Activated naive CD4-positive, alpha-beta T cell treated with Interleukin-2 at 50 U/mL for 16 hours (primary cell): ENCODE measurements around the gene PAX5.

Experiments
- DNase-seq: peaks from one replicate; pipeline ENCODE4 v3.0.0-alpha.2; 2020

Gene PAX5

DNA sequence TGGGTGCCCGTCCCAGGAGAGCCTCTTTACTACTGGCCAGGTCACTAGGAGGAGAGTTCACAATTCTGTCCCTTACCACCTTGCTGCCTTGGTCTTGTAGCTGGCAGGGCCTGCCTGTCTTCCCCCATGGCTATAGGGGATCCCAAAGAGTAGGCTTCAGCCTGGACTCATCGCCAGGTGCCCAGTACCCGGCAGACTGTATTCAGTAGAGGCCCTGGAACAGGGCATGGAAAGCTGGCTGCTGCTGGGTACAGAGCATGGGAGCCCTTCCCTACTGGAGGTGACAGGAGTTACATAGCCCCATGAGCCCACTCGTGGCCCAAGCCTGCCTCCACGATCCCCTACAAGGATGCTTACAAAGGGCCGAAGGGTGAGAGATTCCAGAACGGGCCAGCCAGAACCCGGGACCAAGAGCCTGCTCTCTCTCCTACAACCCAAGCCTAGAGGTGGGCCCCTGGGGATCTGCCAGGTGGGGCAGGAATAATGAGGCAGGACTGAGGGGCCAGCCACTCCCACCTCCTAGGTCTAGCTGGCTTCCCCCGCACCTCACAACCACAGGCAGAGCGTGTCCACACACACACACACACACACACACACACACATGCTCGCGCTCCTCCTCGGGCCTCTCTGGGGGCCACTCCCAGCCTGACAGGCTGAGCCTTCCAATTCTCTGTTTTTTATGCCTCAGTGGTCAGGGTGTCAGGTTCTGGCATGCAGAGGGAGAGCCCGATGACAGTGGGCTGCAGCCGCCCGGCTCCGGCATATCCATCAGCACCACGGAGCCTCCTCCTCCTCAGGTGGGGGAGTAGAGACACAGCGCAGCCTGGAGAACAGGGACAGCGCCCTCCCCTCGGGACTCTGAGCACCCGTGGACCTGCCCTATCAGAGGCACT, 186.0 kb downstream of the PAX5 start:
- no peak for DNase-seq

GRCh38 chr9:36846621-36847020, 187.4 kb downstream of the PAX5 start:
- no peak for DNase-seq

- DNase-seq, result no peak
Measured at GRCh38 chr9:36845844-36846243, 188.2 kb downstream of the PAX5 start.

- no peak for DNase-seq
Measured at GRCh38 chr9:36844961-36845360, 189.1 kb downstream of the PAX5 start.

DNA sequence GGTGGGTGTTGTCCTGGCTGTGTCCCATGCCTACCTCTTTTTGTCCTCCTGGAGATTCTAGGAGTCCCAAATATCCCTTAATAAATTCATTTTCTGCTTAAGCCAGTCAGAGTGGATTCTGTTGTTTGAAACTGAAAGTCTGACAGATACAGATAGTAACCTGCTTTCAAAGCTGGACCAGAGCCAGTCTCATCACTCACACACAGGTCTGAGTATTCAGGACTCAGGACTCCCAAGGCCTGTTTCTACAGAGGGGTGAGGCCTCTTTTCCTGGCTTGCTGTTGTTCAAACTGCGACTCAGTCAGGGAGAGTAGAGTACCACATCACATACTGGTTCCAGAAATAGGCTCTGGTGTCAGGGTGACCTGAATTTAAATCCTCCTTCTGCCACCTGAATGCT, 190.1 kb downstream of the PAX5 start:
- DNase-seq, result no peak

- no peak for DNase-seq
Measured at GRCh38 chr9:36842560-36843530, 191.2 kb downstream of the PAX5 start.

DNA sequence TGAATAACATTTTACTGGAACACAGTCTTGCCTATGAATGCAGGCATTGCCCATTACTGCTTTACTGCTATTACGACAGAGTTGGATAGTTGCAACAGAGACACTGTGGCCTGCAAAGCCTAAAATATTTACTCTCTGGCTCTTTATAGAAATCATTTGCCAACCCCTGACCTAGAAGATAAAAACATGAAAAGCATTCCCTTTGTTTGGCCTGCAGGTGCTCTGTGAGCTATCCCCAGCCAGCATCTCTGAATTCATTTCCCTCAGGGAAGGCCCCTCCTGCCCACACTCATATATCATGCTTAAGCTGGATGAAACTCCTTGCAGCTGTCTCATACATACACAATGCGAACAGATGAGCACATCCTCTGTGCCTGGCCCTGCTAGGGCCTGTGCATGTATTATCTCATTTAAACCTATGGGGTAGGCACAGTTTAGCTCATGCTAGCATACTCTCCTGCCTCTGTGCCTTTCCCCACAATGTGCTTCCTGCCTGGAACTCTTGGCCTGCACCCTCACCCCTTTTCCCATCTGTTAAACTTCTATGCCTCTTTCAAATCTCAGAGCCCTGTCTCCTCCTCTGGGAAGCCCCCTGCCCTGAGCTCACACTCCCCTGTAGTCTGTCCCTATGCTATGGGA, 193.1 kb downstream of the PAX5 start:
- DNase-seq, result no peak

GRCh38 chr9:36839131-36839885, 194.8 kb downstream of the PAX5 start:
- no peak for DNase-seq

DNA sequence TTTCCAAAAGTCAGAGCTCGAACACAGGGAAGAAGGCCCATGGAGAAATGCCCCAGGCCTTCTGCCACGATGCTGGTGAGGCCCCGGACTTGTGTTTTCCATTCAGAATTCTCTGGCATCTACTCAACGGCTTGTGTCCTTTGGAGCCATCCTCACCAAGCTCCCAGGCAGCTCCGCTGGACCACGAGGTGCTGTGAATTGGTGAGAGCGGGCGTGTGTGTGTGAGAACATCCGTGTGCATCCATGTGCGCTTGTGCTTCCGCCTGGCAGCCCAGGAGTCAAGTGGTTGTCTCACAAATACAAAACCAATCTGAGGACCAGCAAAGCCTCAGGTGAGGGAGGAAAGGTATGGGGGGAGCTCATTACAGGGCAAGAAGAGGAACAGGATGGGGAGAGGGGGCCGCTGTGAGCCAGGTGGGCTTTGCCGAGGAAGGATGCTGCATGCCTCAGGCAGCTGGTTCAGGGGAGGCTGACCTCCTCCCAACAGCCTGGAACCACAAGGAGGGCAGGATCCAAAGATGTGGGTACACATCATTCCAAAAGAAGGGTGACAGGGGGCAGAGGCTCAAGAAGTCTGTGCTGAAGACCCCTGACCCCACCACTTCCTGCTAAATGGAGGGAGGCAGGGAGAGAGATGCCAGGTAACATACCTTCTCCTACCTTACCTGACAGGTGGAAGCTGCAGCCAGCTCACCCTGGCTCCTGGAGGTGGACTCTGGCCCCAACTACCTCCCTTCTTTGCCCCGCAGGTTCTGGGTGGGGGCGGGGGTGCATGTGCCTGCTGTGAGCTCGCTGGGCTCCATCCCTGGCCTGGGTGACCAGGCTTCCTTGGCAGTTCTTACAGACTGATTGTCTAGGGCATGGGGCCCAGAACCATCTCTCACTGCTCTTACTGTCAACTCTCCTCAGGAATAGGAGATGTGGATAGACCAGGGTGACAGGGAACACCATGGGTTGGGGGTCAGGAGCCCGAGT, 196.3 kb downstream of the PAX5 start:
- no peak for DNase-seq

GRCh38 chr9:36836486-36836885, 197.6 kb downstream of the PAX5 start:
- no peak for DNase-seq

DNA sequence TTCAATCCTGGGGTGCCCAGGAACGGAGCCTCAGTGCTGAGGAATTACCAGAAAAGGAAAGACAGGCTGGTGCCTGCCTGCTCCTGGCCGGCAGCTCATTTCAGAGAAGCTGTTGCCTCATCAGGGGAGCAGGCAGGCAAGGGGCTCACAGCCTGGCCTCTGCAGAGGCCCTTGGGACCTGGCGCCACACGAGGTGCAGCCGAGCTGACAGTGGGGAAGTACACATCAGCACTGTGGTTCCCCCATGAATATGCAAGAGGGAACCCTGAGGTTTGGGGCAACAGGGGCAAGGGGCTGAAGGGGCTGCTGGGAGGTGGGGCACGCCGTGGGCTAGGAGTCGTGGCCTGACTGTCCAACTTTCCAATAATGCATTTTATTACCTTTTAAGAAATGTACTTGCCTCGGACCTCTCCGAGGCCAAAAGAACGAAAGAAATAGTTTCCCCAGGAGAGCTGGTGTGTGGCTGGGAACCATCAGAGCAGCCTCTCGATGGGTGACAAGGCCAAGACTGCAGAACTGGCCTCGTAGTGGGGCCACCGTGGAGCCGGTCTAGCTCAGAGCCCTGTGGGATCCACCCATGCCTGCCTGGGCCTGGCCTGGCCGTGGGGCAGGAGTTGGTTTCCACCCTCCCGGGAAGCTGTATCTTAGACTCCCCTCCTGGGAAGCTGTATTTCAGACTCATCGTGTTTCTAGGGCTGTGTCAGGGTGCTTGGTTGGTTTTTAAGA, 198.6 kb downstream of the PAX5 start:
- no peak for DNase-seq

DNA sequence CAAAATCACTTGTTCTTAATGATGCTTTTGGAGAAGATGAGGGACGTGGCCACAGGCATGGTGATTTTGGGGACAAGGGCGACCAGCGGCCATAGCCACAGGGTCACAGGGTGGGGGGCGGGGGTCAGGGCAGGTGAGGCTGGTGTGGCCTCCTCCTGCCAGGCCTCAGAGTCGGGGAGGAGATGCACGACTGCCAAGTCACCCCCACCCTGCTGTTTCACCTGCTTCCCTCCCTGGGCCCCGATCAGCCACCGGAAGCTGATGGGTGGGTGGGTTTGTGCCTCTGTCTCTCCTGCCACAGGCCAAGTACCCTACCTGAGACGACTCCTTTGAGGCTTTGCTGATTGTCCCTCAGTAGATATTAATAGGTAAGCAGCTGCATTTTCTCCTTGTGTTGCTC, 199.3 kb downstream of the PAX5 start:
- DNase-seq, result no peak

DNA sequence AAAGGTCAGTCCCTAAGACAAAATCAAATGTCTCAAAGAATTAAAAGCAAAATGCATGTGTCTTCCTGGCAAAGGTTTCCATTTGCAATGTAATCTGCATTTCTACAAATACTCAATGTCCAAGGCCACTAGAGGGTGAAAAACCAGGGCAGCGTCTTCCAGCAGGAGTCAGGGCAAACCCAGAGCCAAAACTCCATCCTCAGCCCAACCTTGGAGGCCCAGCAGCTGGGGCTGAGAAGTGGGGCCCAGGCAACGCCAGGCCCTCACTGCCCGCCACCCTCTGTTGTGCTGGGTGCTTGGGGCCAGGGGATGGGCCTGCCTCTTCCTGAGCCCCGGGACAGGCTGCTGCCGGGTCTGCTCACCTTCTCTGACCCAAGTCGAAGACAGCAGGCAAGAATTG, 200.1 kb downstream of the PAX5 start:
- no peak for DNase-seq

- DNase-seq, result no peak
Measured at GRCh38 chr9:36832164-36832795, 201.8 kb downstream of the PAX5 start.

- no peak for DNase-seq
Measured at GRCh38 chr9:36831381-36832161, 202.5 kb downstream of the PAX5 start.

DNA sequence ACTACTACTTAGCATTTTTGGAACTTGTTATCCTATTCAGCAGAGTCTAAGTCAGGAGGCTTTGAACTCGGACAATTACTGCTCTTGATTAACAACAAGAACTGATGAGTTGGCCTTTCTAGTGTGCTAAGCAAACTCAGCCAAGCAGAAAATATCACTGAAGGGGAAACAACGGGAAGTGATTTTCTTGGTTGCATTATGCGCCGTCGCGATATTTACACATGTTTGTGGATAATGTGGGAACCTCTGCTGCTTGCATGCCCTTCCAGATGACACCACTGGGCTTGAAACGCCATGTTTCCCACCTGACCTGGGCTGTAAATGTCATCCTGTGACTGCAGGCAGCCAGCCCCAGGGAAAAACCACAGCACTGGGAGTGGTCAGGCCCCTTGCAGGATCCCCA, 205.5 kb downstream of the PAX5 start:
- DNase-seq, result no peak

DNA sequence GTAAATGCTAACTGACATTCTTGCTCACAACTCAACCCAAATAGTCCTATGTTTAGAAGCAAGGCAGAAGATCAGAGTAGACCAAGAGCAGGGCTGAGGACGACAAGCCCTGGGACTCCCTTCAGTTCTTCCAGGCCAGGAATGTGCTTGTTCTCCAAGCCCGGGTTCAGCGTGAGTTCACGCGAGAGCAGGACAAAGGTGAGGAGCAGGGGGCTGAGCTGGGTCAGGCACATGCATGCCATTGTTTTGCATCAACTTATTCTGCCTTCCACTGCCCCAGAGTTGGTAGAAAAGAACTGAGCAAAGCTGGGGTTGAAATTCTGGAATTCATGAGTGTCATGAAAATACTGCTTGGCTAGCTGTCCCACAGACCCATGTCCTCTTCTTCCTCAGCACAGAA, 206.5 kb downstream of the PAX5 start:
- no peak for DNase-seq

DNA sequence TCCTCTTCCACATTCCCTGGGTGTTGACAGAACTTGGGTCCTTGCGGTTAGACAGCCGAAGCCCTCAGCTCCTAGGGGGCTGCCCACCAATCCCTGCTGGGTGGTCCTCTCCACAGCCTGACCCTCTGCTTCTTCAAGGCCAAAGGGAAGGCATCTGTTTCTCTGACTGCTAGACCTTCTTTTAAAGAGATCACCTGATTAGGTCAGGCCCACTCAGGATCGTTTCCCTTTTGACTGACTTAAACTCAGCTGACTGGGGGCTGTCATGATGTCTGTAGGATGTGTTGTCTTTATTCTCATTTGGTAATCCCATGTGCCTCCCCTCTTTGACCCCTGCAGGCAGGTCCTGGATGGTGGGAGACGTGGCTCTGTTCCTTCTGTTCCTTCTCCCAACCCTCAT, 207.5 kb downstream of the PAX5 start:
- no peak for DNase-seq

- DNase-seq, result no peak
Measured at GRCh38 chr9:36825179-36825578, 208.9 kb downstream of the PAX5 start.
